Ascending aorta (tissue), 2 donors: ENCODE data around the gene KCNQ2. TPM values are rescaled to one million over a fixed set of nuclear protein-coding genes. Genes with fewer than 3 reads are reported as not detected.

Source experiments
- DNase-seq, 2 donors: peaks; one replicate each; pipeline ENCODE4 v3.0.0-alpha.2; 2019; ENCODE audit warnings: low spot score in 2 of 2
- H3K27ac ChIP-seq, 2 donors: fragments of 200-600 bp; sonication (generic); one replicate each; pipeline ENCODE4 v1.5.1; 2016 to 2017; ENCODE audit warnings: mild to moderate bottlenecking in 1 of 2
- H3K27me3 ChIP-seq: fragments of 200-600 bp; sonication (generic); one replicate; pipeline ENCODE4 v1.5.1; 2017
- H3K36me3 ChIP-seq, 2 donors: fragments of 200-600 bp; sonication (generic); one replicate each; pipeline ENCODE4 v1.5.1; 2016
- H3K4me1 ChIP-seq, 2 donors: fragments of 200-600 bp; sonication (generic); one replicate each; pipeline ENCODE4 v1.5.1; 2016 to 2017; ENCODE audit warnings: mild to moderate bottlenecking in 1 of 2
- H3K4me3 ChIP-seq, 2 donors: fragments of 200-600 bp; sonication (generic); one replicate each; pipeline ENCODE4 v1.5.1; 2016 to 2017; ENCODE audit warnings: mild to moderate bottlenecking in 1 of 2
- H3K9me3 ChIP-seq, 2 donors: fragments of 200-600 bp; sonication (generic); one replicate each; pipeline ENCODE4 v1.5.1; 2016
- CTCF ChIP-seq, 3 experiments: fragments of 200-600 bp in 2 of 3; fragments of 450-650 bp in 1 of 3; sonication (generic) in 2 of 3; IDR thresholded peaks; one replicate each; pipeline ENCODE4 v1.5.1; 2016 to 2019; ENCODE audit warnings: antibody characterized with exemption in 3 of 3, mild to moderate bottlenecking in 1 of 3, moderate library complexity in 1 of 3
- intact Hi-C: fragments of 100-400 bp; cut with DNase I; formaldehyde crosslinking; loops from one replicate; pipeline ENCODE4 v1.15.1; 2023
- total RNA-seq: library from RNA; depleted of rRNA; stranded (reverse); fragments of >200 nt; gene quantifications from one replicate; pipeline ENCODE4 v1.1.0, GENCODE V29; 2016

KCNQ2 gene
- total RNA-seq, 1 donor from 2014 or later, result not detected

GRCh38 chr20:63401384-63402110, 70.9 kb downstream of the KCNQ2 start:
- no peak for TF ChIP-seq CTCF (IDR thresholded peaks at IDR 0.05)
- Histone ChIP-seq H3K4me1 (no peaks in the 10 kb centered on the region), H3K27me3 (no peaks in the 10 kb centered on the region)

GRCh38 chr20:63400486-63401210, 71.8 kb downstream of the KCNQ2 start:
- H3K4me3 ChIP-seq, result no peak overlapping the region
- H3K9me3 ChIP-seq, result no peaks in the 10 kb centered on the region
- no peaks in the 10 kb centered on the region for H3K27me3 ChIP-seq
- no peak overlapping the region for H3K27ac ChIP-seq
- no peaks in the 10 kb centered on the region for H3K4me1 ChIP-seq
- intact Hi-C loops, result no loop called here
- no peaks in the 10 kb centered on the region for H3K36me3 ChIP-seq
- TF ChIP-seq CTCF (IDR thresholded peaks at IDR 0.05), result no peak
- DNase-seq, result no peak

More at GRCh38 chr20:63401384-63402110, 70.9 kb downstream of the KCNQ2 start:
- H3K4me3 ChIP-seq, result no peak overlapping the region
- no peaks in the 10 kb centered on the region for H3K9me3 ChIP-seq
- no peaks in the 10 kb centered on the region for H3K36me3 ChIP-seq
- H3K27ac ChIP-seq, result no peak overlapping the region
- intact Hi-C loops, result no loop called here
- no peak for DNase-seq

- Histone ChIP-seq H3K27ac (no peak overlapping the region), H3K4me3 (no peak overlapping the region), H3K36me3 (no peaks in the 10 kb centered on the region), H3K4me1 (no peaks in the 10 kb centered on the region), H3K9me3 (no peaks in the 10 kb centered on the region), H3K27me3 (no peaks in the 10 kb centered on the region)
- intact Hi-C loops, result no loop called here
- no peak for TF ChIP-seq CTCF (IDR thresholded peaks at IDR 0.05)
- no peak for DNase-seq
These were observed 72.7 kb downstream of the KCNQ2 start for GRCh38 chr20:63399596-63400375.

- H3K4me1 ChIP-seq, result no peaks in the 10 kb centered on the region
- no peaks in the 10 kb centered on the region for H3K36me3 ChIP-seq
- H3K27me3 ChIP-seq, result no peaks in the 10 kb centered on the region
- no peak for TF ChIP-seq CTCF (IDR thresholded peaks at IDR 0.05)
- no peak for DNase-seq
- no peak overlapping the region for H3K27ac ChIP-seq
- intact Hi-C loops, result no loop called here
- no peaks in the 10 kb centered on the region for H3K9me3 ChIP-seq
- H3K4me3 ChIP-seq, result no peak overlapping the region
These were observed 73.5 kb downstream of the KCNQ2 start for GRCh38 chr20:63398744-63399514.

- H3K9me3 ChIP-seq, result no peaks in the 10 kb centered on the region
- intact Hi-C loops, result no loop called here
- no peak overlapping the region for H3K4me3 ChIP-seq
- H3K27me3 ChIP-seq, result no peaks in the 10 kb centered on the region
- no peak for TF ChIP-seq CTCF (IDR thresholded peaks at IDR 0.05)
- no peaks in the 10 kb centered on the region for H3K36me3 ChIP-seq
- no peaks in the 10 kb centered on the region for H3K4me1 ChIP-seq
- no peak for DNase-seq
- no peak overlapping the region for H3K27ac ChIP-seq
These were observed 74.5 kb downstream of the KCNQ2 start for GRCh38 chr20:63397946-63398450.
